HG03066 (cell line): ENCODE results near the gene EFNA2.
"Not testable (repeated sequence)": the region's sequence is repeated elsewhere in the genome, so short reads cannot be mapped to it uniquely, and the experiment has no call there.

Experiments
- ATAC-seq: cut with Tn5 transposase; IDR thresholded peaks from one replicate; pipeline ENCODE4 v1.9.1; 2021; ENCODE audit warnings: low read depth; ENCODE audit not compliant: unreplicated experiment

Gene EFNA2

DNA sequence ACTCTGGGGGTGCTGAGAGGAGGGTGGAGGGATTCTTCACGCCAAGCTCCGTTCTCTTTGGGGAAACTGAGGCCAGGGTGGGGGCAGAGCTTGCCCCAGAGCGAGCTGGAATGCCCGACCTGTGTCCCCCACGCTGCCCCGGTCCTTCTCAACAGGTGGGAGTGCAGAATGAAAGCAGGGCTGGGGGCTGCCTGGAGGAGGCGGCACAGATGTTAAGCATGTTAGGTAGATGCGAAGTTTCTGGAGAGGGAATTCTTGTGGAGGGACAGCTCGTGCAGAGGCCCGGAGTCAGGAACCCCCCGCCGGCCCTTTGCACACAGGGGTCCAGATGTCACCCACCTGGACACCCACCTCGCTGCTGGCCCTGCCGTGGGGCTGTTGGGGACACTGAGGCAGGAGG is 9.0 kb downstream of the EFNA2 start:
- ATAC-seq, result no peak

DNA sequence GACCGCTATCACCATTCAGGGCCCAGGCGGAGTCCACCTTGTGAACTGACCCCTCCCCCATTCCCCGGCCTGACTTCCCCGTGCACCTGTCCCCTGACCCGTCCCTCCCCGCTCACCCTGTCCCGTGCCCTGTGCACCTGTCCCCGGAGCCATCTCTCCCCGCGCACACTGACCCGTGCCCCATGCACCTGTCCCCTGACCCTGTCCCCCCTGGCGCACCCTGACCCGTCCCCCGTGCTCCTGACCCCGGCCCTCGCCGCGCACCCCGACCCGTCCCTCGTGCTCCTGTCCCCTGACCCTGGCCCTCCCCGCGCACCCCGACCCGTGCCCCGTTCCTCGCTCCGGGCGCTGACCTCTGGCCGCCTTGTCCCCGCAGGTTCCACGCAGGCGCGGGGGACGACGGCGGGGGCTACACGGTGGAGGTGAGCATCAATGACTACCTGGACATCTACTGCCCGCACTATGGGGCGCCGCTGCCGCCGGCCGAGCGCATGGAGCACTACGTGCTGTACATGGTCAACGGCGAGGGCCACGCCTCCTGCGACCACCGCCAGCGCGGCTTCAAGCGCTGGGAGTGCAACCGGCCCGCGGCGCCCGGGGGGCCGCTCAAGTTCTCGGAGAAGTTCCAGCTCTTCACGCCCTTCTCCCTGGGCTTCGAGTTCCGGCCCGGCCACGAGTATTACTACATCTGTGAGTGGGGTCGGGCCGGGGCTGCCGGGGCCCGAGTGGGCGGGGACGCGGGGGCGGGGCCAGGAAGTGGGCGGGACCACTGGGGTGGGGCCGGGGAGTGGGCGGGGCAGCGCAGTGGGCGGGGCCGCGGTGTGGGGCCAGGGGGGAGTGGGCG is 9.7 kb downstream of the EFNA2 start:
- no peak for ATAC-seq

DNA sequence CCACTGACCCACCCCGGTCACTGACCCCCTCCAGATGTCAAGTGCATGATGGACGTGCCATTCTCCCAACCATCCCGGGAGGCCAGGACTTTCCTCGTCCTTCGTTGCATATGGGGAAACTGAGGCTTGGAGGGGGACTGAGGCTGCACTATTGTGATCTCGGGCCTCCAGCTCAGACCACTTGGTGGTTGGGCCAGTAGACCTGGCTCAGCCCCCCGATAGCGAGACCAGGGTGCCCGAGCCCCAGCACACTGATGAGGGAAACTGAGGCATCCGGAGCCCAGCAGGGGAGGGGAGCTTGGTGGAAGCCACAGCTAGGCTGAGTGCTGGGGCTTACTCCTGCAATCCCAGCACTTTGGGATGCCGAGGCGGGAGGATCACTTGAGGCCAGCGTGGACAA is 10.4 kb downstream of the EFNA2 start:
- no peak for ATAC-seq

DNA sequence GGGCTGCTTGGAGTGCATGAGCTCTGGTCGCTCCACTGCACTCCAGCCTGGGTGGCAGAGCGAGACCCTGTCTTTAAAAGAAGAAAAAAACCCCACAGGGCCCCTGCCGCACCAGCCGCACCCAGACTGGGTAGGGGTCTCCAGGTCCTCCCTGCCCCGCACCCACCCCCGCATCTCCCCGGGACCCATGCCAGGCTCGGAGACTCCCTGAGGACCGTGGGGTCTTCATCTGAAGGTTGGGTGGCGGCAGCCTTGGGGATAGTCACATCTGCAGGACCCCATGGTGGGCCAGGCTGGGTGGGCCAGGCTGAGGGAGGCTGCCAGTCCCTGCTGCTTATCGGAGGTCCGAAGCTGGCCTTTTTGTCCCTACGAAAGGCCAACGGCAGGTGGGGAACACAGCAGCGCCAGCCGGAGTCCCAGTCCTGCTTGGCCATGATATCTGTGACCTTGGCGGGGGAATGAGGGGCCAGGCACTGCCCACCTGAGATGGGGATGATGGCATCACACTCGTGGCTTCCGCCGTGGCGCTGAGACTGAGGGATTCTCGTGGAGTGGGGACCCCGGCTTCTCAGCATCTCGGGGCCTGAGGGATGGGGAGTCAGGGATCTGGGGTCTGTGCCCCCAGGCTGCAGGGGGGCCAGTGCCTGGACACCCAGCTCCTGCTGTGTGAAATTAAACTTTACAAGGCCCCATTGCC is 11.1 kb downstream of the EFNA2 start:
- no peak for ATAC-seq

DNA sequence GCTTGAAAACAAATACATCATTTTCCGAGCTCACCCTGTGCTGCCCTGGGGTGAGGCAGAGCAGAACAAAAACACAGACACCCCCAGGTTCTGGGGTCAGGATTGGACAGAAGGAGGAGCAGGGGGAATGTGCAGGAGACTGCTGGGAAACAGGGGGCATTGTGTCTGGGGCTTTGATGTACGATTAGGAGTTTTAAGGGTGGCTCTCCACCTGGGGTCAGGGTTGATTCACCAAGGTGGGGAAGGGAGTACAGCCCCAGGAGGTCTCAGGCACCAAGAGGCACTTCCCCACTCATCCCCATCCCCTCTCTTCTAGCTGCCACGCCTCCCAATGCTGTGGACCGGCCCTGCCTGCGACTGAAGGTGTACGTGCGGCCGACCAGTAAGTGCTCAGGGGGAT is 12.6 kb downstream of the EFNA2 start:
- ATAC-seq, result no peak

DNA sequence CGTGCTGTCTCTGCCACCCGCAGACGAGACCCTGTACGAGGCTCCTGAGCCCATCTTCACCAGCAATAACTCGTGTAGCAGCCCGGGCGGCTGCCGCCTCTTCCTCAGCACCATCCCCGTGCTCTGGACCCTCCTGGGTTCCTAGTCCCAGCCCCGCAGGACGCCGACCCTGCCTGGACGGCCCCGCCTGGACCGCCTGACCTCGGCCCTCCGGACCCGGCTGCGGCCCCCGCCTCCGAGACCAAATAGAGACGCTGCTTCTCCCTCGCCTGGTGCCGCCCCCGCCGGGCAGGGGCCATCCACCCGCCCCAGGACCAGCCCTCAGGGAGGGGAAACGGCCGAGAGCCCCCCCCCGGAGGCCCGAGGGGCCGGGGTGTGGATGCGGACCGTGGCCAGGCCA is 14.1 kb downstream of the EFNA2 start:
- no peak for ATAC-seq

DNA sequence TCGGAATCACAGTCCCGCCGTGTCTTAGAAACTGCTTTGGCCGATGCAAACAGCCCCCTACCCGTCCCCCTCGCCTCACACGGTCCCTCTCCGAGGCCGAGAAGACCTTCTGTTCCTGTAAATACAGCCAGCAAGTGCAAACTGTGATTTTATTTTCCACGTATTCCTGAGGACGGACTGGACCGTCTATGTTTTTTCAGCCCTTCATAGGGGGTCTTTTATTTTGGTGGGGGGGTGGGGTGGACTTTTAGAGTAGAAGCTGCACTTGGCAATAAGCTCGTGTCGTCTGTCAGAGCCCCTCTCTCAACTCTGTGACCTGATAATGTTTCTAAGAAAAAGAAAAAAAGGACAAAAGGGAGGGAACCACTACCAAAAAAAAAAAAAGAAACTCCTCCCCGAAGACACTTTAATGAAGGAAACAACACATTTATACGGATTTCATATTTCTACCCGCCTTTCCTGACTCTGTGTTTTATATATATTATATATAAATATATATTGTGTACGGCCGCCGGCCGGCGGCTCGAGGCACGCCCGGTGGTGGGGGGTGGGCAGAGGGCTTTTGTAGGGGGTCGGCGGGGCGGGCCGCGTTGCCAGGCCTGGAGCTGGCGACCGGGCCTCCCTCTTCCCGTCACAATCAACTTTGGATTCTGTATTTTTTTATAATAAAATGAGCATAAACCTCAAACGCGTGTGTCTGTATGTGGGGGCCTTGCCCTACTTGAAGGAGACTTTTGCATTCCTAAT is 15.2 kb downstream of the EFNA2 start:
- no peak for ATAC-seq

DNA sequence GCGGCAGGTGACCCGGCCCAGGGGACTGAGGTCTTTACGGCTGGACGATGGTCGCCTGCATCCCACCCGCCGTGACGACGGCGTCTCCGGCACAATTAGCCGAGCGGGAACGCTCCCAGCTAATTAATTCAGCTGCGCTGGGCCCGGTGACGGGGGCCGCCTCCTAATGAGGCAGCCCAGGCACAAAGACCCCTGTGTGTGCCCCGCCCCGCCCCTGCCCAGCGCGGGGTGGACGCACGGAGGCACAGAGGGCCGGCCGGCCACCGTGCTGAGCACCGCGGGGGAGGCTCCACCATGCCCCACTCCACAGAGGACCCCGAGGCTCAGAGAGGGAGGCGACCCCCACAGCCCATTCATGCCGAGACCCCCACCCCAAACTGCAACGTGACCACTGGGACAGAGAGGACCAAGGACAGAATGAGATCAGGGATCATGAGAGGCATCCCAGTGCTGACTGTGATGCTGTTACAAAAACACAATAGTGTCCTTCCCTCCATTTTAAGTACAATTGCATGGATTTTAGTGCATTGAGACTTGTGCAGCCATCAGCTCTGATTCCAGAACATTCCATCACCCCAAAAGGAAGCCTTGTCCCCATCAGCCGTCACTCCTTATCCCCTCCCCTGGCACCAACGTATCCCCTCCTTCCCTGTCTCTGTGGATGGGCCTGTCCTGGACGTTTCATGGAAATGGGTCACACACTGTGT is 17.0 kb downstream of the EFNA2 start:
- no peak for ATAC-seq

DNA sequence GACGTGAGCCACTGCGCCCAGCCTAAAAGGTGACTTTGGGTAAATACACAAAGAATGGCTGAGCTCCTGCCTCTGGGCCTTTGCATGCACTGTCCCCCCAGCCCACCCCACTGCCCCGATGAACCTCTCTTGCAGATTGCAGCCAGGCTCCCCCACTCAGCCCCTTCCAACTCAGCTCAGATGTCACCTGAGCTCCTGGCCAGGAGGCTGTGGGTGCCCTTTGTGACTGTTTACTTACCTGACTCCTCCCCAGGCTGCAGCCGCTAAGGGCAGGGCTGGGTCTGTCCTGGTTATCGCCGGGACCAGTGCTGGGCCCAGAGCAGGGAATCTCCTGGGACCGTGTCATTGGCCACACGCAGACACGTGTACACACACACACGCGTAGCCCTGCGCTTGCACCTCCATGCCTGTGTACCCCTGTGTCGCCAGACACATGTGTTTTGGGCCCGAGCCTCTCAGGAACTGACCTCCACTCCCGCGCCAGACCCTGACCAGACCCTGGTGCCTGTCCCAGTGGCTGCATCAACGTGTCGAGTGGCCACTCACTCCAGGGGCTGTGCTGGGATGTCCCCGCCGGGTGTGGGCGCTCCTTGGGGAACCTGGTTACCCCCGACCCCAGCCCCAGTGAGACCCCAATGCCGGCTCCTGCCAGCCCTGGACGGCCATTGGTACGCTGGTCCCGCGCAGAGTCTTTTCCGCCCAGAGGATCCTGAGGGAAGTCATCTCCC is 18.7 kb downstream of the EFNA2 start:
- no peak for ATAC-seq

DNA sequence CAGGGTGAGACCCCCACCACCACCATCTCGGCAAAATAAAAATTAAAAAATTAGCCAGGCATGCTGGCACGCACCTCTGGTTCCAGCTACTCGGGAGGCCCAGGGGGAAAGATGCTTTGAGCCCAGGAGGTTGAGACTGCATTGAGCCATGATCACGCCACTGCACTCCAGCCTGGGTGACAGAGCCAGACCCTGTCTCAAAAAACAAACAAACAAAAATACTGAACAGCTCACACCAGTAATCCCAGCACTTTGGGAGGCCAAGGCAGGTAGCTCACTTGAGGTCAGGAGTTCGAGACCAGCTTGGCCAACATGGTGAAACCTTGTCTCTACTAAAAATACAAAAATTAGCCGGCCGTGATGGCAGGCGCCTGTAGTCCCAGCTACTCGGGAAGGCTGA is 19.7 kb downstream of the EFNA2 start:
- not testable (repeated sequence) for ATAC-seq

DNA sequence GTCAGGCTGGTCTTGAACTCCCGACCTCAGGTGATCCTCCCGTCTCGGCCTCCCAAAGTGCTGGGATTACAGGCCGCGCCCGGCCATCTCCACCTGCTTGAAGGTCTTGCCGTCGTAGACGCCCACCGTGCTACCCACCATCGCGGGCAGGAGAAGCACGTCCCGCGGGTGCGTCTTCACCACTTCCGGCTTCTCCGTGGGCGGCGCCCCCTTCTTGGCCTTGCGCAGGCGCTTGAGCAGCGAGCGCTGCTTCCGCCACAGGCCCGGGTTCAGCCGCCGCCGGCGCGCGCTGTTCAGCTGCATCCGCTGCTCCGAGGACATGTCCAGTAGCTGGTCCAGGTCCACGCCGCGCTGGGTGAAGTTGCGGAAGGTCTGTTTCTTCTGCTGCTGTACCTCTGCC is 21.6 kb downstream of the EFNA2 start:
- no peak for ATAC-seq

DNA sequence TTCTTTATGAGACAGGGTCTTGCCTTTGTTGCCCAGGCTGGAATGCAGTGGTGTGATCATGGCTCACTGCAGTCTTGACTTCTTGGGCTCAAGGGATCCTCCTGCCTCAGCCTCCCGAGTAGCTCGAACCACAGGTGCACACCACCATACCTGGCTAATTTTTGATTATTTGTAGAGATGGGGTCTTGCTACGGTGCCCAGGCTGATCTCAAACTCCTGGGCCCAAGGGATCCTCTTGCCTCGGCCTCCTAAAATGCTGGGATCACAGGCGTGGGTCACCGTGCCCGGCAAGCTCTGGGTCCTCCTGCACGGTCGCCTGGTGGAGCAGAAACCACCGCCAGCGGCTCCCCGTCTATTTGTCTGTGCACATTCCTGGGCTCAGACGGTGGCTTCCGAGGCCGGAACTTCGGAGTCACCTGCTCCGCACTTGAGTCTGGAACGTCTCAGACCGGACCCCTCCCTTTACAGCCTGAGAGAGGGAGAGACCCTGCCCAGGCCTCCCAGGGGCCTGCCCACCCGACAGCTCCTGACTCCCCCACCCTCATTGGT is 22.2 kb downstream of the EFNA2 start:
- ATAC-seq, result no peak

DNA sequence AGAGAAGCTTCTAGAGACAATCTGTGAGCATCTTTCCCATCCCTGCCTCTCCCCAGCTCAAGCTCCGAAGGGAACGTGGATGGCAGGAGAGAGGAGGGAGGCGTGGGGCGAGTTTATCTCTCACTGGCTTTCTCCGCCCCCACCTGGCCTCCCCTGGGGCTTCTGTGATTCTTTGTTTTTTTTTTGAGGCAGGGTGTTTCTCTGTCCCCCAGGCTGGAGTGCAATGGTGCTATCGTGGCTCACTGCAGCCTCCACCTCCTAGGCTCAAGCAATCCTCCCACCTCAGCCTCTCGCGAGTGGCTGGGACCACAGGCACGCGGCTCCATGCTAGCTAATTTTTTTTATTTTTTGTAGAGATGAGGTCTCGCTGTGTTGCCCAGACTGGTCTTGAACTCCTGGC is 23.0 kb downstream of the EFNA2 start:
- ATAC-seq, result no peak

DNA sequence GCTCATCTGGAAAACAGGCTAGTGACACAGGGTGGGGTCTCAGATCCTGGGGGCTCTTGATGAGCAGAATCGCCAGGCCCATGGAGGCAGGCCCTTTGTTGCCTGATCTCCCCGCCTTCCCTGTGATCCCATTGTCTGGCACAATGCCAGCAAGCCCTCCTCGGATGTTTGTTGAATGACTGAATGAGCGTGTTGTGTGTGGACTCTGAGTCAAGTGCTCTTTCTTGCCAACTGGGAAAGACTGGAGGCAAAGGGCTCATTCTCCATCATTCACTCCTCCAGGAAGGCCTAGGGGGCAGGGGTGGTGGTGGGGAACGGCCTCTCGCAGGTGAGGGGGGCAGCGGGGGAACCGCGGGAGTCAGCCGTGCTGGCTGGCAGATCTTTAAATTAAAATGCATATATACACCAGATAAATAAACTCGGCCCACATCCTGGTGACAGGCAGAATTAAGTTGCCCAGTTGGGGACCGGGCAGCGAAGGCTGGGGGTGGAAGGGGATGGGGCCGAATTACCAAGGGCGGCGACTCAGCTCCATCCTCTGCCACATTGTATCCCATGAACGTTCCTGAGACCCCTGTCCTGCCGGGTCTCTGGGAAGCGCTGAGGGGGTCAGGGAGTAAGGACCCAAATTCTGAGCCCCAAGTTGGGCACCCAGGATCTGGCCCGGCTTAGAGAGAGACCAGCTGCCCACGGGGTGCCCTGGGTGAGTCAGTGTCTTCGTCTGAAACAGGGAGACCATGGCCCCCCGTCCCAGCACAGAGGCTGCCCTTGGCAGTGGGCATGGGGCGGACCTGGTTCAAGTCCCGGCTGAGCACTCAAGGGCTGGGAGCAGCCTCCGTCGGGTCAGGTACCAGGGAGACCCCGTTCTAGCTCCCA is 24.5 kb downstream of the EFNA2 start:
- no peak for ATAC-seq

DNA sequence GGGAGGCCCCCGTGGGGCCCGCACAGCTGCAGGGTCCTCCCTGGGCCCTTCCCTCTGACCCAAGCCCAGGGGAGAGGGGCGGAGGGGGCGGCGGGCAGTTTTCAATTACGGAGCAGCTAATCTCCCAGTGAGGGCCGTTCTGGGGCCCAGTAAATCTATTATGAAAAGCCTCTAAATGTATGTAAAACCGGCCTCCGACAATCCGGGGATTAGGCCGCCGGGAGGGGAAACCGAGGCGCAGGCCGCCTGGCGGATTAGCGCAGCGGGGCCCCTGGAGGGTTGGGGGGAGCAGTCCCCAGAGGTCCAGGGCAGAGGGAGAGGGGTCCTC is 25.1 kb downstream of the EFNA2 start:
- ATAC-seq, result no peak

DNA sequence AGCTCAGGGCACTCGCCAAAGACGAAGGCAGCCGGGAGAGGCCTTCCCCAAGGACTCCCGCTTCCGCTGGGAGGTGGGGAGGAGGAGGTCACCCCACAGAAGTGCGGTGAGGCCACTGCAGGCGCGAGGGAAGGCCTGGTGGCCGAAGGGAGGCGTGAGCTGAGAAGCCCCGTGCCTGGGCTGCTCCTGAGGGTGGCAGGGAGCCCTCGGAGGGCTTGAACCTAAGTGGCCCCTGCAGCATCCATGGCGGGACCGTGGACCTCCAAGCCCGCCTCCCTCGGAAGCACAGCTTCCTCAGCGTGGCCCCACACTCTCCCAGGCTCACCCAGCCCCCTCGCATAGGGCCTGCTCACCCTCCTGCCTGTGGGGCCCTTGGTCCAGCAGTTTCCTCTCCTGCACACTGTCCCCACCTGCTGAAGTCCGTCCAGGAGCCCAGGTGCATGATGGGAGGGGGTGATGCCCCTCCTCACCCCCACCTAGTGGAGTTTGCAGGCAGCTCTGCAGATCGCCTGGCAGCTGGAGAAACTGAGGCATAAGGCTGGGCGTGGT is 25.9 kb downstream of the EFNA2 start:
- no peak for ATAC-seq

DNA sequence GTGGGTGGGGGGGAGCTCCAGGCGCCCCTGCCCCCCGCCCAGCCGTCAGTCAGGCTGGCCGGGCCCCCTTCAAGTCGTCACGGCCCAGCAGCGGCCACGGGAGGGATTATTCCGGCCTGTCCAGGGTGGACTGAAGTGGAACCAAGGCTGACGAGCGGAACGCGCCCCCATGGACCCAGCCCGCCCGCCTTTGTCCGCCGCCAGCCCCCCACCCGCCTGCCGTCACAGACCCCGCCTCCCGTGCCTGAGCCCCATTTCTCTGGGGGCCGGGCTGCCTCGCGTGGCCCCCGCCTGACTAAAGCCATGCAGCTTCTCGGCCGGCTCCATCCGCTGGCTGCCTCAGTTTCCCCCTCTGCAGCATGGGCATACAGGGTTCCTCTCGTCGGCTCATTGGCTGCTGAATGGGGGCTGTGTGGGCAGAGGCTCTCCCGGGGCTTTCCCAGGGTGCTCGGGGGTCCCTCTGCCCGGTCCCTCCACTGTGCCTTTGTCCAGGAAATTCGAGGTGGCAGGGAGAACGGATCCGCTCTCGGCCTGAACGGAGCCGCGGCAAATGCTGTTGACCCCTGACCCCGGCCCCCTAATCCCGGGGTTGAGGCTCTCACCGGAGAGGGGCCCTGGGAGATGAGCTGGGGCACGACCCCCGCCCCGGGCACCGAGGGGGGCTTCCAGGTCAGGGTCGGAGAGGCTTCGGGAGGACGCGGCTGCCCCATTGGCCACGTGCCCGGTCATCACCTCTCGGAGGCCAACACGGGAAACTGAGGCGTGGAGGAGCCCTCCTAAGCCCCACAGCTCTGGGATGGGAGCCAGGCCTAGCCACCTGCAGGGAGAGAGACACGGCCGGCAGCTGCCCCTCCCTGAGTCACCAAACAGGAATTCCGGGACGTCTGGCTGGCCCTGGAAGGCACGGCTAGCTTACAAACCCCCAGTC is 27.4 kb downstream of the EFNA2 start:
- no peak for ATAC-seq
